Breast epithelium (tissue), 3 donors: ENCODE results near the gene FRMPD1.

Experiments used
- CTCF ChIP-seq, 3 donors: fragments of 450-650 bp; IDR thresholded peaks; one replicate each; pipeline ENCODE4 v1.5.1; 2016 to 2017; ENCODE audit warnings: antibody characterized with exemption in 3 of 3, mild to moderate bottlenecking in 3 of 3, moderate library complexity in 3 of 3
- POLR2A ChIP-seq: fragments of 450-650 bp; IDR thresholded peaks from one replicate; pipeline ENCODE4 v1.6.1; 2016; ENCODE audit warnings: antibody characterized with exemption, mild to moderate bottlenecking, moderate library complexity

- no peak for TF ChIP-seq CTCF (IDR thresholded peaks at IDR 0.05)
- no peak for TF ChIP-seq POLR2A
Measured at GRCh38 chr9:37619806-37620205, 30.9 kb upstream of the FRMPD1 start.
